Body of pancreas (tissue), 4 donors: ENCODE data around the gene JOSD2.

Source experiments
- POLR2A ChIP-seq, 3 donors: fragments of 450-650 bp; IDR thresholded peaks; one replicate each; pipeline ENCODE4 v1.6.1; 2016; ENCODE audit warnings: antibody characterized with exemption in 3 of 3, mild to moderate bottlenecking in 2 of 3
- TF ChIP-seq, protein P1 (sequence below), 7 experiments: fragments of 450-650 bp in 4 of 7; fragments of 200-600 bp in 3 of 7; sonication (generic) in 3 of 7; IDR thresholded peaks; one replicate each; pipeline ENCODE4 v1.5.1; 2016 to 2019; ENCODE audit warnings: antibody characterized with exemption in 7 of 7

DNA sequence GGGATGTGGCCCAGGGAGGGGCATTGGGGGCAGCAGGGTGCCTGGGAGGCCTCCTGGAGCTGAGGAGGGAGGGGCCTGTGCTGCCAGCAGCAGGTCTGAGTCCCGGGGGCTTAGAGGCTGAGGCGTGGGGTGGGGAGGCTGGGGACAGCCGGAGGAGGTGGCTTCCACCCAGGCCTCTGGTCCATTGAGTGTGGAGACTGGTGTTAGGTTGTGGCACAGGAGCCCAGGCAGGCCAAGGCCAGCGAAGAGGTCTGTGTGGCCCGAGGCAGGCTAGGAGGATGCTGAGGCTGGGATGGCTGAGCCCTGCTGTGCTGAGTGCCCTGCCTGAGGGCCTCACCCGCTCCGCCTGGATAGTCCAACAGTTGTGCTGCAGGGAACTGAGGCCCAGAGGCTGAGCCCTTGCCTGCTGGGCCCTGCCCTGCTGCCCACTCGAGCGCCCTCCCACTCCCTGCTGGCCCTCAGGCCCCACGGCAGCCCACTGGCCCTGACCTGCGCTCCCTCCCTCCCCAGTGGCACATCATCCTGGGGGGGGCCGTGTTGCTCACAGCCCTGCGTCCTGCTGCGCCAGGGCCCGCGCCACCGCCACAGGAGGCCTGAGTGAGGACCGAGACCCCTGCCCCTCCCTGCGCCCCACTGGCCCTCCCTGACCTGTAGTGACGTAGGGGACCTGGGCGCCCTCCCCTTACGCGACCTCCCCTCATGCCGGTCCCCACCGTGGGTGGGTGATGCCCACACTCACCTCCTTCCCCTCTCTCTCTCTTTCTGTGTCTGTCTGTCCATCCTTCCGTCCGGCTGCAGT lies 29.4 kb downstream of the JOSD2 start:
- TF ChIP-seq, protein P1, sequence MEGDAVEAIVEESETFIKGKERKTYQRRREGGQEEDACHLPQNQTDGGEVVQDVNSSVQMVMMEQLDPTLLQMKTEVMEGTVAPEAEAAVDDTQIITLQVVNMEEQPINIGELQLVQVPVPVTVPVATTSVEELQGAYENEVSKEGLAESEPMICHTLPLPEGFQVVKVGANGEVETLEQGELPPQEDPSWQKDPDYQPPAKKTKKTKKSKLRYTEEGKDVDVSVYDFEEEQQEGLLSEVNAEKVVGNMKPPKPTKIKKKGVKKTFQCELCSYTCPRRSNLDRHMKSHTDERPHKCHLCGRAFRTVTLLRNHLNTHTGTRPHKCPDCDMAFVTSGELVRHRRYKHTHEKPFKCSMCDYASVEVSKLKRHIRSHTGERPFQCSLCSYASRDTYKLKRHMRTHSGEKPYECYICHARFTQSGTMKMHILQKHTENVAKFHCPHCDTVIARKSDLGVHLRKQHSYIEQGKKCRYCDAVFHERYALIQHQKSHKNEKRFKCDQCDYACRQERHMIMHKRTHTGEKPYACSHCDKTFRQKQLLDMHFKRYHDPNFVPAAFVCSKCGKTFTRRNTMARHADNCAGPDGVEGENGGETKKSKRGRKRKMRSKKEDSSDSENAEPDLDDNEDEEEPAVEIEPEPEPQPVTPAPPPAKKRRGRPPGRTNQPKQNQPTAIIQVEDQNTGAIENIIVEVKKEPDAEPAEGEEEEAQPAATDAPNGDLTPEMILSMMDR (IDR thresholded peaks at IDR 0.05), result no peak
- TF ChIP-seq POLR2A (IDR thresholded peaks at IDR 0.05), result no peak
